HCT116 (cell line): ENCODE data around the gene OR10H4. TPM values are rescaled to one million over a fixed set of nuclear protein-coding genes. Genes with fewer than 3 reads are reported as not detected.

ENCODE experiments used
- ATAC-seq: fragments of 200-7000 bp; cut with Tn5 transposase; 2 replicates; pipeline ENCODE4 v1.9.1; 2020; ENCODE audit warnings: mild to moderate bottlenecking, moderate library complexity
- BruUV-seq: library from RNA; stranded (reverse); fragments of 400-500 nt; replicated peaks from 2 replicates; lab custom pipeline; 2021; lab: Mats Ljungman, UMichigan
- CTCF ChIA-PET: fragments of 300-600 bp; sonication (Branson Sonifier 250); formaldehyde crosslinking; loops from one replicate; lab custom pipeline; 2021; ENCODE audit warnings: antibody characterized with exemption; lab: Charles Lee
- POLR2A ChIA-PET: fragments of 300-600, 350-600 bp; sonication (Branson Sonifier 250); formaldehyde crosslinking; loops from one replicate; lab custom pipeline; 2021; ENCODE audit warnings: antibody characterized with exemption; lab: Charles Lee
- RAD21 ChIA-PET, 2 experiments: fragments of 300-600 bp; sonication (Branson Sonifier 250); formaldehyde crosslinking; loops; one replicate each; lab custom pipeline; 2023; ENCODE audit warnings: low total read pairs in 2 of 2; ENCODE audit not compliant: uncharacterized antibody in 2 of 2, unreplicated experiment in 2 of 2, low non-redundant PET in 1 of 2; lab: Charles Lee
- DNase-seq: peaks from one replicate; pipeline ENCODE4 v3.0.0-alpha.2; 2010; ENCODE audit warnings: low read depth, low spot score
- H2AFZ ChIP-seq: fragments of 200-600 bp; shearing (Covaris generic), sonication (generic); 2 replicates; pipeline ENCODE4 v1.6.1; 2017; ENCODE audit warnings: low read depth, mixed run types, mixed read lengths, antibody characterized with exemption, low read length; ENCODE audit not compliant: poor library complexity, severe bottlenecking
- H3K27ac ChIP-seq: 2 replicates; pipeline ENCODE4 v1.5.1; 2012; ENCODE audit warnings: low read depth, low read length
- H3K27me3 ChIP-seq: fragments of 200-600 bp; sonication (generic); 2 replicates; pipeline ENCODE4 v1.6.1; 2016; ENCODE audit warnings: mixed run types, low read length, mixed read lengths; ENCODE audit not compliant: insufficient read depth
- H3K36me3 ChIP-seq, 2 experiments: fragments of 200-500 bp in 1 of 2; fragments of 200-600 bp in 1 of 2; sonication (Bioruptor generic) in 1 of 2; sonication (generic) in 1 of 2; 2 replicates each; pipeline versions ENCODE4 v1.5.1 to v1.6.1; 2014 to 2016; ENCODE audit warnings: low read length in 2 of 2, inconsistent platforms in 1 of 2, mixed read lengths in 1 of 2, mixed run types in 1 of 2; ENCODE audit not compliant: insufficient read depth in 2 of 2, control insufficient read depth in 1 of 2
- H3K4me1 ChIP-seq, 2 experiments: fragments of 200-600 bp in 1 of 2; sonication (generic) in 1 of 2; 2 replicates each; pipeline versions ENCODE4 v1.5.1 to v1.6.1; 2012 to 2017; ENCODE audit warnings: low read length in 2 of 2, inconsistent platforms in 1 of 2, mild to moderate bottlenecking in 1 of 2, mixed read lengths in 1 of 2, mixed run types in 1 of 2, moderate library complexity in 1 of 2; ENCODE audit not compliant: insufficient read depth in 2 of 2, control insufficient read depth in 1 of 2
- H3K4me2 ChIP-seq: fragments of 200-600 bp; sonication (generic); 2 replicates; pipeline ENCODE4 v1.6.1; 2017; ENCODE audit warnings: mixed run types, low read length, mixed read lengths
- H3K4me3 ChIP-seq, 2 experiments: fragments of 200-600 bp in 1 of 2; sonication (generic) in 1 of 2; replicated peaks in 1 of 2; 2 replicates each; pipeline ENCODE4 v1.5.1; 2011 to 2016; ENCODE audit warnings: low read length in 2 of 2, control low read depth in 1 of 2, low read depth in 1 of 2, mild to moderate bottlenecking in 1 of 2, mixed read lengths in 1 of 2, mixed run types in 1 of 2
- H3K79me2 ChIP-seq: fragments of 200-600 bp; sonication (generic); 2 replicates; pipeline ENCODE4 v1.6.1; 2017; ENCODE audit warnings: mild to moderate bottlenecking, mixed run types, low read length, moderate library complexity, mixed read lengths; ENCODE audit not compliant: insufficient read depth
- H3K9ac ChIP-seq: fragments of 200-600 bp; sonication (generic); 2 replicates; pipeline ENCODE4 v1.6.1; 2016; ENCODE audit warnings: low read length, mixed read lengths
- H3K9me2 ChIP-seq: fragments of 200-600 bp; sonication (generic), shearing (Covaris generic); 2 replicates; pipeline ENCODE4 v1.6.1; 2017; ENCODE audit warnings: mixed run types, mild to moderate bottlenecking, moderate library complexity; ENCODE audit not compliant: insufficient read depth
- H3K9me3 ChIP-seq, 2 experiments: fragments of 200-500 bp in 1 of 2; fragments of 200-600 bp in 1 of 2; sonication (Bioruptor generic) in 1 of 2; sonication (generic) in 1 of 2; 2 replicates each; pipeline ENCODE4 v1.6.1; 2014 to 2017; ENCODE audit warnings: low read length in 2 of 2, mixed read lengths in 2 of 2, inconsistent platforms in 1 of 2, low read depth in 1 of 2, mild to moderate bottlenecking in 1 of 2, mixed run types in 1 of 2, moderate library complexity in 1 of 2; ENCODE audit not compliant: control insufficient read depth in 1 of 2, insufficient read depth in 1 of 2
- H4K20me1 ChIP-seq: fragments of 200-600 bp; sonication (generic), shearing (Covaris generic); 2 replicates; pipeline ENCODE4 v1.6.1; 2017; ENCODE audit warnings: mixed run types, mild to moderate bottlenecking, moderate library complexity; ENCODE audit not compliant: insufficient read depth
- CBX3 ChIP-seq: IDR thresholded peaks from 2 replicates; pipeline ENCODE4 v1.6.1; 2012; ENCODE audit warnings: low read depth
- EGR1 ChIP-seq: IDR thresholded peaks from 2 replicates; pipeline ENCODE4 v1.6.1; 2012; ENCODE audit warnings: low read depth
- ELF1 ChIP-seq: IDR thresholded peaks from 2 replicates; pipeline ENCODE4 v1.6.1; 2012; ENCODE audit warnings: low read depth, borderline replicate concordance
- EZH2 ChIP-seq: fragments of 200-600 bp; sonication (generic); IDR thresholded peaks from 2 replicates; pipeline ENCODE4 v1.6.1; 2017; ENCODE audit warnings: antibody characterized with exemption, mixed run types
- FOSL1 ChIP-seq: IDR thresholded peaks from 2 replicates; pipeline ENCODE4 v1.6.1; 2012; ENCODE audit warnings: low read depth
- JUND ChIP-seq: IDR thresholded peaks from 2 replicates; pipeline ENCODE4 v1.6.1; 2012
- POLR2A ChIP-seq: IDR thresholded peaks from 2 replicates; pipeline ENCODE4 v1.7.0; 2011; ENCODE audit warnings: borderline replicate concordance; ENCODE audit not compliant: insufficient read depth, insufficient read length; ENCODE audit errors: extremely low read depth
- RAD21 ChIP-seq: IDR thresholded peaks from 2 replicates; pipeline ENCODE4 v1.6.1; 2012; ENCODE audit warnings: low read depth, mild to moderate bottlenecking
- SIN3A ChIP-seq: IDR thresholded peaks from 2 replicates; pipeline ENCODE4 v1.6.1; 2012; ENCODE audit warnings: low read depth
- SP1 ChIP-seq: IDR thresholded peaks from 2 replicates; pipeline ENCODE4 v1.6.1; 2012; ENCODE audit warnings: low read depth
- TCF7L2 ChIP-seq: IDR thresholded peaks from 2 replicates; pipeline ENCODE4 v1.7.0; 2011; ENCODE audit warnings: borderline replicate concordance, inconsistent platforms; ENCODE audit not compliant: insufficient read depth, insufficient read length; ENCODE audit errors: extremely low read depth
- ZNF274 ChIP-seq: fragments of 200-500 bp; sonication (Bioruptor generic); IDR thresholded peaks from 2 replicates; pipeline ENCODE4 v1.6.1; 2014; ENCODE audit warnings: mild to moderate bottlenecking, low read depth, low read length, inconsistent platforms
- intact Hi-C: fragments of 100-400 bp; cut with micrococcal nuclease; formaldehyde crosslinking; loops from 2 replicates; pipeline ENCODE4 v1.10.0; 2022
- total RNA-seq: library from RNA; stranded (reverse); gene quantifications from one replicate; pipeline ENCODE4 v1.2.1, GENCODE V29; 2021; ENCODE audit not compliant: unreplicated experiment
- TF ChIP-seq, protein P1 (sequence below): IDR thresholded peaks from 2 replicates; pipeline ENCODE4 v1.6.1; 2012
- TF ChIP-seq, protein P2 (sequence below), 3 experiments: fragments of 200-600 bp in 1 of 3; sonication (generic) in 1 of 3; IDR thresholded peaks in 2 of 3; conservative IDR thresholded peaks in 1 of 3; 2 replicates each; pipeline ENCODE4 v1.5.1; 2012 to 2017; ENCODE audit warnings: low read depth in 2 of 3, low read length in 2 of 3, antibody characterized with exemption in 1 of 3, borderline replicate concordance in 1 of 3, control low read depth in 1 of 3, mild to moderate bottlenecking in 1 of 3, mixed read lengths in 1 of 3, mixed run types in 1 of 3, moderate library complexity in 1 of 3; ENCODE audit not compliant: insufficient read depth in 1 of 3
- TF ChIP-seq, protein P3 (sequence below): IDR thresholded peaks from 2 replicates; pipeline ENCODE4 v1.6.1; 2012
- TF ChIP-seq, protein P4 (sequence below): IDR thresholded peaks from 2 replicates; pipeline ENCODE4 v1.6.1; 2011; ENCODE audit warnings: mild to moderate bottlenecking, low read length, moderate library complexity; ENCODE audit not compliant: insufficient replicate concordance; ENCODE audit errors: extremely low read depth

The OR10H4 gene
- total RNA-seq, 1 experiment from 2014 or later, result not detected

DNA sequence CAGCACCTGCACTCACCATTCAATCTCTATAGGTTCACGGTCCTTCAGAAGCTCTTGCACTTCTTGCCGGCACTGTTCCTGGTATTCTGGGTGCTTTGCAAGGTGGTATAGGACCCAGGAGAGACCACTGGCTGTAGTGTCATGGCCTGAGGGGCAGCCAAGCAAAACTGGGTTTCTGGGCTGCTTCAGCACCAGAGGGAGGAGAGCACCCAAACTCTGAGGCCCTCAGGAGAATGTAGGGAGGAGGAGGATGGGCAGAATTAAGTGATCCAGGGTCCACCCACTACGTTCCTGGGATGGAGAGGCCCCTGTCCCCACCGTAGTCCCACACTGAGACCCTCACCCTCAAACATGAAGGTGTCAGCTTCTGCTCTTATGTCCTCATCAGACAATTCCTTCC, 26.8 kb upstream of the OR10H4 start:
- no peak for ATAC-seq
- Histone ChIP-seq H3K27me3 (no peaks in the 10 kb centered on the region), H3K9me2 (no peaks in the 10 kb centered on the region)
- RAD21 ChIA-PET, result no interaction called here
- DNase-seq, result no peak
- TF ChIP-seq, protein P1, sequence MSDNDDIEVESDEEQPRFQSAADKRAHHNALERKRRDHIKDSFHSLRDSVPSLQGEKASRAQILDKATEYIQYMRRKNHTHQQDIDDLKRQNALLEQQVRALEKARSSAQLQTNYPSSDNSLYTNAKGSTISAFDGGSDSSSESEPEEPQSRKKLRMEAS, result no peak
- TF ChIP-seq, protein P2, sequence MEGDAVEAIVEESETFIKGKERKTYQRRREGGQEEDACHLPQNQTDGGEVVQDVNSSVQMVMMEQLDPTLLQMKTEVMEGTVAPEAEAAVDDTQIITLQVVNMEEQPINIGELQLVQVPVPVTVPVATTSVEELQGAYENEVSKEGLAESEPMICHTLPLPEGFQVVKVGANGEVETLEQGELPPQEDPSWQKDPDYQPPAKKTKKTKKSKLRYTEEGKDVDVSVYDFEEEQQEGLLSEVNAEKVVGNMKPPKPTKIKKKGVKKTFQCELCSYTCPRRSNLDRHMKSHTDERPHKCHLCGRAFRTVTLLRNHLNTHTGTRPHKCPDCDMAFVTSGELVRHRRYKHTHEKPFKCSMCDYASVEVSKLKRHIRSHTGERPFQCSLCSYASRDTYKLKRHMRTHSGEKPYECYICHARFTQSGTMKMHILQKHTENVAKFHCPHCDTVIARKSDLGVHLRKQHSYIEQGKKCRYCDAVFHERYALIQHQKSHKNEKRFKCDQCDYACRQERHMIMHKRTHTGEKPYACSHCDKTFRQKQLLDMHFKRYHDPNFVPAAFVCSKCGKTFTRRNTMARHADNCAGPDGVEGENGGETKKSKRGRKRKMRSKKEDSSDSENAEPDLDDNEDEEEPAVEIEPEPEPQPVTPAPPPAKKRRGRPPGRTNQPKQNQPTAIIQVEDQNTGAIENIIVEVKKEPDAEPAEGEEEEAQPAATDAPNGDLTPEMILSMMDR (IDR thresholded peaks at IDR 0.05 in 2 of 3, conservative IDR thresholded peaks at IDR 0.05 in 1 of 3; ENCODE audit: borderline replicate concordance in 1 of 3, insufficient read depth in 1 of 3, low read depth in 2 of 3, low read length in 2 of 3), result no peak
- TF ChIP-seq EZH2, result no peak
- no peak for TF ChIP-seq SP1
- no peak for TF ChIP-seq ZNF274
- TF ChIP-seq, protein P3, sequence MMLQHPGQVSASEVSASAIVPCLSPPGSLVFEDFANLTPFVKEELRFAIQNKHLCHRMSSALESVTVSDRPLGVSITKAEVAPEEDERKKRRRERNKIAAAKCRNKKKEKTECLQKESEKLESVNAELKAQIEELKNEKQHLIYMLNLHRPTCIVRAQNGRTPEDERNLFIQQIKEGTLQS, result no peak
- TF ChIP-seq POLR2A, result no peak
- TF ChIP-seq, protein P4, sequence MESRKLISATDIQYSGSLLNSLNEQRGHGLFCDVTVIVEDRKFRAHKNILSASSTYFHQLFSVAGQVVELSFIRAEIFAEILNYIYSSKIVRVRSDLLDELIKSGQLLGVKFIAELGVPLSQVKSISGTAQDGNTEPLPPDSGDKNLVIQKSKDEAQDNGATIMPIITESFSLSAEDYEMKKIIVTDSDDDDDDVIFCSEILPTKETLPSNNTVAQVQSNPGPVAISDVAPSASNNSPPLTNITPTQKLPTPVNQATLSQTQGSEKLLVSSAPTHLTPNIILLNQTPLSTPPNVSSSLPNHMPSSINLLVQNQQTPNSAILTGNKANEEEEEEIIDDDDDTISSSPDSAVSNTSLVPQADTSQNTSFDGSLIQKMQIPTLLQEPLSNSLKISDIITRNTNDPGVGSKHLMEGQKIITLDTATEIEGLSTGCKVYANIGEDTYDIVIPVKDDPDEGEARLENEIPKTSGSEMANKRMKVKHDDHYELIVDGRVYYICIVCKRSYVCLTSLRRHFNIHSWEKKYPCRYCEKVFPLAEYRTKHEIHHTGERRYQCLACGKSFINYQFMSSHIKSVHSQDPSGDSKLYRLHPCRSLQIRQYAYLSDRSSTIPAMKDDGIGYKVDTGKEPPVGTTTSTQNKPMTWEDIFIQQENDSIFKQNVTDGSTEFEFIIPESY, result no peak
- TF ChIP-seq SIN3A, result no peak
- no peak for TF ChIP-seq TCF7L2
- TF ChIP-seq CBX3, result no peak
- TF ChIP-seq JUND, result no peak
- no peak for TF ChIP-seq EGR1
- TF ChIP-seq FOSL1, result no peak
- TF ChIP-seq ELF1, result no peak
- TF ChIP-seq RAD21, result no peak
- TF ChIP-seq, all 23 proteins: peak for 0
- POLR2A ChIA-PET, result no interaction called here
- no peak overlapping the region for H3K27ac ChIP-seq
- H3K4me3 ChIP-seq, result no peak overlapping the region
- peaks cover 7% of the 10 kb centered on the region; the same call in 1 of the 2 replicates for H3K79me2 ChIP-seq
- CTCF ChIA-PET, result no interaction called here
- no peaks in the 10 kb centered on the region for H4K20me1 ChIP-seq
- H3K36me3 ChIP-seq, result peaks cover 0 to 30% of the 10 kb centered on the region in 2 experiments; a peak in 2 of 4 replicates
- no peak overlapping the region for H2AFZ ChIP-seq
- no TSS peak for BruUV-seq
- no peaks in the 10 kb centered on the region for H3K4me1 ChIP-seq
- intact Hi-C loops, result no loop called here
- no peak overlapping the region for H3K9ac ChIP-seq
- H3K9me3 ChIP-seq, result no peaks in the 10 kb centered on the region
- no peak overlapping the region for H3K4me2 ChIP-seq
